ENCODE results near the gene CELF3. TPM values are rescaled to one million over a fixed set of nuclear protein-coding genes. Genes with fewer than 3 reads are reported as not detected.

CELF3 gene
- total and polyA plus RNA-seq, 2 donors (not counting 1 experiment from before 2014, with no cell fraction given) = not detected

GRCh38 chr1:151716405-151716762, 219 bp downstream of the CELF3 start:
- H2AFZ ChIP-seq (ENCODE audit: insufficient read depth, low read depth, low read length, poor library complexity, severe bottlenecking) = no peak overlapping the region
- no peaks in the 10 kb centered on the region for H3K9me3 Mint-ChIP-seq (ENCODE audit: insufficient read depth)
- TF ChIP-seq EZH2 (IDR thresholded peaks at IDR 0.05; ENCODE audit: borderline replicate concordance, insufficient read depth, low read depth, low read length, poor library complexity, severe bottlenecking) = no peak
- TF ChIP-seq, protein P1, sequence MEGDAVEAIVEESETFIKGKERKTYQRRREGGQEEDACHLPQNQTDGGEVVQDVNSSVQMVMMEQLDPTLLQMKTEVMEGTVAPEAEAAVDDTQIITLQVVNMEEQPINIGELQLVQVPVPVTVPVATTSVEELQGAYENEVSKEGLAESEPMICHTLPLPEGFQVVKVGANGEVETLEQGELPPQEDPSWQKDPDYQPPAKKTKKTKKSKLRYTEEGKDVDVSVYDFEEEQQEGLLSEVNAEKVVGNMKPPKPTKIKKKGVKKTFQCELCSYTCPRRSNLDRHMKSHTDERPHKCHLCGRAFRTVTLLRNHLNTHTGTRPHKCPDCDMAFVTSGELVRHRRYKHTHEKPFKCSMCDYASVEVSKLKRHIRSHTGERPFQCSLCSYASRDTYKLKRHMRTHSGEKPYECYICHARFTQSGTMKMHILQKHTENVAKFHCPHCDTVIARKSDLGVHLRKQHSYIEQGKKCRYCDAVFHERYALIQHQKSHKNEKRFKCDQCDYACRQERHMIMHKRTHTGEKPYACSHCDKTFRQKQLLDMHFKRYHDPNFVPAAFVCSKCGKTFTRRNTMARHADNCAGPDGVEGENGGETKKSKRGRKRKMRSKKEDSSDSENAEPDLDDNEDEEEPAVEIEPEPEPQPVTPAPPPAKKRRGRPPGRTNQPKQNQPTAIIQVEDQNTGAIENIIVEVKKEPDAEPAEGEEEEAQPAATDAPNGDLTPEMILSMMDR (IDR thresholded peaks at IDR 0.05) = no peak
- no peak overlapping the region for H3K27ac ChIP-seq (ENCODE audit: low read length in 2 of 2)
- ATAC-seq (ENCODE audit: low read depth) (no peak), DNase-seq (no peak)
- H3K4me1 ChIP-seq (ENCODE audit: control insufficient read depth in 2 of 2, insufficient read depth in 2 of 2, low read length in 2 of 2) = peaks cover 14 to 19% of the 10 kb centered on the region in 2 donors
- no peaks in the 10 kb centered on the region for H3K36me3 ChIP-seq (replicated peaks in 1 of 2; ENCODE audit: control extremely low read depth in 1 of 2, control insufficient read depth in 1 of 2, extremely low read depth in 1 of 2, insufficient read depth in 2 of 2, low read length in 1 of 2)
- CTCF ChIA-PET = no interaction called here
- no peak overlapping the region for H3K4me3 ChIP-seq (ENCODE audit: control extremely low read depth in 1 of 5, extremely low read depth in 1 of 5, insufficient read depth in 1 of 5, low read depth in 2 of 5, low read length in 4 of 5)
- H4K20me1 ChIP-seq (ENCODE audit: control insufficient read depth, insufficient read depth, low read length, poor library complexity, severe bottlenecking) = no peaks in the 10 kb centered on the region
- POLR2A ChIA-PET = no interaction called here
- H3K4me1 Mint-ChIP-seq = peaks cover 23% of the 10 kb centered on the region
- no peaks in the 10 kb centered on the region for H3K79me2 ChIP-seq (ENCODE audit: control insufficient read depth, insufficient read depth, low read length)
- H3K4me3 Mint-ChIP-seq = no peak overlapping the region
- H3K27me3 ChIP-seq (replicated peaks in 1 of 4; ENCODE audit: control extremely low read depth in 1 of 4, control insufficient read depth in 3 of 4, insufficient read depth in 4 of 4, low read length in 3 of 4) = peaks cover 0 to 46% (median 20%) of the 10 kb centered on the region in 4 experiments
- no peak overlapping the region for H3K4me2 ChIP-seq (replicated peaks; ENCODE audit: low read depth, low read length, poor library complexity, severe bottlenecking)
- intact Hi-C loops (cut with micrococcal nuclease) = no loop called here
- H3K9me3 ChIP-seq (ENCODE audit: control extremely low read depth in 1 of 3, control insufficient read depth in 2 of 3, insufficient read depth in 1 of 3, low read length in 2 of 3) = peaks cover 0 to 10% (median 0%) of the 10 kb centered on the region in 3 donors
- H3K27ac Mint-ChIP-seq = no peak overlapping the region
- WGBS (ENCODE audit: insufficient coverage) = 17% methylated on average over 2 of the region's 11 CpGs
- H3K27me3 Mint-ChIP-seq = peaks cover 72% of the 10 kb centered on the region
- no peak overlapping the region for H3K9ac ChIP-seq (ENCODE audit: low read length)

DNA sequence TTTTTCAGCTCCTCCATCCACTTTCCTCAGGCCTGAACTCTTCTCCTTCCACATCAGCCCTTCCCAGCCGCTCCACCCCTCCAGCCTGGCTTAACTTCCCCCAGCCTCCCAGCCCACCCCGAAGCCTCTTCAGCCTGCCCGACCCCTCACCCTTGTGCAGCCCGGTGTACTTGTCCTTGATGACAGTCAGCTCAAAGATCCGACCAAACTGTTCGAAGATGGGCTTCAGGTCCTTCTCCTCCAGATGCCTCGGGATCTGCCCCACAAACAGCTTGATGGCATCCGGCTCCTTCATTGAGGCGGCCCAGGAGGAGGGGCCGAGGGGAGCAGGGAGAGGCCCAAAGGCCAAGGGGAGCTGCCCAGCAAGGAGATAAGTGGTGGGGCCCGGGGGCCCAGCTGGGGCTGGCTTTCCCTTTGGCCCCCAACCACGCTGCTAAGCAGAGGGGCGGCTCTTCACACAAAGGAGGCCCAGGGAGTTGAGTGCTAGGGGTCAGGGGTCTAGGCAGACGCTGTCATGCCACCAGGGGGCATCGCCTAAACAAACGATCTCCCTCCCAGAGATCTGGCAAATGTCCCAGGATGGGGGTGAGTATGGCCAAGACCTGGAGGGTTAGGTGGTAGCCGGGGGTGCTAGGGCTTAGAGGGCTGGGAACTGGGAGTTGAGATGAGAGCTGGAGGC, 738 bp downstream of the CELF3 start:
- Histone ChIP-seq H3K4me2 (replicated peaks; ENCODE audit: low read depth, low read length, poor library complexity, severe bottlenecking) (no peak overlapping the region), H3K27me3 (replicated peaks in 1 of 4; ENCODE audit: control extremely low read depth in 1 of 4, control insufficient read depth in 3 of 4, insufficient read depth in 4 of 4, low read length in 3 of 4) (peaks cover 0 to 46% (median 20%) of the 10 kb centered on the region in 4 experiments), H2AFZ (ENCODE audit: insufficient read depth, low read depth, low read length, poor library complexity, severe bottlenecking) (no peak overlapping the region), H3K79me2 (ENCODE audit: control insufficient read depth, insufficient read depth, low read length) (no peaks in the 10 kb centered on the region), H3K36me3 (replicated peaks in 1 of 2; ENCODE audit: control extremely low read depth in 1 of 2, control insufficient read depth in 1 of 2, extremely low read depth in 1 of 2, insufficient read depth in 2 of 2, low read length in 1 of 2) (no peaks in the 10 kb centered on the region), H4K20me1 (ENCODE audit: control insufficient read depth, insufficient read depth, low read length, poor library complexity, severe bottlenecking) (no peaks in the 10 kb centered on the region), H3K9me3 (ENCODE audit: control extremely low read depth in 1 of 3, control insufficient read depth in 2 of 3, insufficient read depth in 1 of 3, low read length in 2 of 3) (peaks cover 0 to 10% (median 0%) of the 10 kb centered on the region in 3 donors), H3K4me3 (ENCODE audit: control extremely low read depth in 1 of 5, extremely low read depth in 1 of 5, insufficient read depth in 1 of 5, low read depth in 2 of 5, low read length in 4 of 5) (no peak overlapping the region), H3K9ac (ENCODE audit: low read length) (no peak overlapping the region), H3K4me1 (ENCODE audit: control insufficient read depth in 2 of 2, insufficient read depth in 2 of 2, low read length in 2 of 2) (peaks cover 12 to 16% of the 10 kb centered on the region in 2 donors), H3K27ac (ENCODE audit: low read length in 2 of 2) (no peak overlapping the region)
- Mint-ChIP-seq H3K27me3 (peaks cover 72% of the 10 kb centered on the region), H3K27ac (no peak overlapping the region), H3K4me3 (no peak overlapping the region), H3K4me1 (peaks cover 20% of the 10 kb centered on the region), H3K9me3 (ENCODE audit: insufficient read depth) (no peaks in the 10 kb centered on the region)
- no peak for ATAC-seq (ENCODE audit: low read depth)
- no peak for DNase-seq
- TF ChIP-seq EZH2 (IDR thresholded peaks at IDR 0.05; ENCODE audit: borderline replicate concordance, insufficient read depth, low read depth, low read length, poor library complexity, severe bottlenecking) = no peak
- TF ChIP-seq, protein P1 (IDR thresholded peaks at IDR 0.05) = no peak
- WGBS (ENCODE audit: insufficient coverage) = 62% methylated on average over 14 of the region's 17 CpGs
- CTCF ChIA-PET = no interaction called here
- intact Hi-C loops (cut with micrococcal nuclease) = no loop called here
- POLR2A ChIA-PET = no interaction called here
